Activated T-cell treated with anti-CD3 and anti-CD28 coated beads, Interleukin-2, amount 50 U/mL, for 24 hours (primary cell): Measurements from ENCODE around the gene TTLL5.
A peak's percentile ranks its signal among the peaks of the same experiment; 100 is the strongest.

Experiments used
- DNase-seq: peaks from one replicate; pipeline ENCODE4 v3.0.0-alpha.2; 2020
- H3K27ac Mint-ChIP-seq: 2 replicates; pipeline ENCODE4 v1.8.0; 2020; ENCODE audit warnings: mild to moderate bottlenecking, mixed read lengths
- H3K27me3 Mint-ChIP-seq: 2 replicates; pipeline ENCODE4 v1.8.0; 2020; ENCODE audit warnings: mixed read lengths
- H3K36me3 Mint-ChIP-seq: 2 replicates; pipeline ENCODE4 v1.8.0; 2020; ENCODE audit warnings: low read depth, mixed read lengths
- H3K4me1 Mint-ChIP-seq: 2 replicates; pipeline ENCODE4 v1.8.0; 2020; ENCODE audit warnings: low read depth, mixed read lengths
- H3K4me3 Mint-ChIP-seq: 2 replicates; pipeline ENCODE4 v1.8.0; 2020; ENCODE audit warnings: mild to moderate bottlenecking, moderate library complexity, mixed read lengths
- H3K9me3 Mint-ChIP-seq: 2 replicates; pipeline ENCODE4 v1.8.0; 2020; ENCODE audit warnings: mixed read lengths

The TTLL5 gene, protein sequence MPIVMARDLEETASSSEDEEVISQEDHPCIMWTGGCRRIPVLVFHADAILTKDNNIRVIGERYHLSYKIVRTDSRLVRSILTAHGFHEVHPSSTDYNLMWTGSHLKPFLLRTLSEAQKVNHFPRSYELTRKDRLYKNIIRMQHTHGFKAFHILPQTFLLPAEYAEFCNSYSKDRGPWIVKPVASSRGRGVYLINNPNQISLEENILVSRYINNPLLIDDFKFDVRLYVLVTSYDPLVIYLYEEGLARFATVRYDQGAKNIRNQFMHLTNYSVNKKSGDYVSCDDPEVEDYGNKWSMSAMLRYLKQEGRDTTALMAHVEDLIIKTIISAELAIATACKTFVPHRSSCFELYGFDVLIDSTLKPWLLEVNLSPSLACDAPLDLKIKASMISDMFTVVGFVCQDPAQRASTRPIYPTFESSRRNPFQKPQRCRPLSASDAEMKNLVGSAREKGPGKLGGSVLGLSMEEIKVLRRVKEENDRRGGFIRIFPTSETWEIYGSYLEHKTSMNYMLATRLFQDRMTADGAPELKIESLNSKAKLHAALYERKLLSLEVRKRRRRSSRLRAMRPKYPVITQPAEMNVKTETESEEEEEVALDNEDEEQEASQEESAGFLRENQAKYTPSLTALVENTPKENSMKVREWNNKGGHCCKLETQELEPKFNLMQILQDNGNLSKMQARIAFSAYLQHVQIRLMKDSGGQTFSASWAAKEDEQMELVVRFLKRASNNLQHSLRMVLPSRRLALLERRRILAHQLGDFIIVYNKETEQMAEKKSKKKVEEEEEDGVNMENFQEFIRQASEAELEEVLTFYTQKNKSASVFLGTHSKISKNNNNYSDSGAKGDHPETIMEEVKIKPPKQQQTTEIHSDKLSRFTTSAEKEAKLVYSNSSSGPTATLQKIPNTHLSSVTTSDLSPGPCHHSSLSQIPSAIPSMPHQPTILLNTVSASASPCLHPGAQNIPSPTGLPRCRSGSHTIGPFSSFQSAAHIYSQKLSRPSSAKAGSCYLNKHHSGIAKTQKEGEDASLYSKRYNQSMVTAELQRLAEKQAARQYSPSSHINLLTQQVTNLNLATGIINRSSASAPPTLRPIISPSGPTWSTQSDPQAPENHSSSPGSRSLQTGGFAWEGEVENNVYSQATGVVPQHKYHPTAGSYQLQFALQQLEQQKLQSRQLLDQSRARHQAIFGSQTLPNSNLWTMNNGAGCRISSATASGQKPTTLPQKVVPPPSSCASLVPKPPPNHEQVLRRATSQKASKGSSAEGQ (N-terminal part only)

DNA sequence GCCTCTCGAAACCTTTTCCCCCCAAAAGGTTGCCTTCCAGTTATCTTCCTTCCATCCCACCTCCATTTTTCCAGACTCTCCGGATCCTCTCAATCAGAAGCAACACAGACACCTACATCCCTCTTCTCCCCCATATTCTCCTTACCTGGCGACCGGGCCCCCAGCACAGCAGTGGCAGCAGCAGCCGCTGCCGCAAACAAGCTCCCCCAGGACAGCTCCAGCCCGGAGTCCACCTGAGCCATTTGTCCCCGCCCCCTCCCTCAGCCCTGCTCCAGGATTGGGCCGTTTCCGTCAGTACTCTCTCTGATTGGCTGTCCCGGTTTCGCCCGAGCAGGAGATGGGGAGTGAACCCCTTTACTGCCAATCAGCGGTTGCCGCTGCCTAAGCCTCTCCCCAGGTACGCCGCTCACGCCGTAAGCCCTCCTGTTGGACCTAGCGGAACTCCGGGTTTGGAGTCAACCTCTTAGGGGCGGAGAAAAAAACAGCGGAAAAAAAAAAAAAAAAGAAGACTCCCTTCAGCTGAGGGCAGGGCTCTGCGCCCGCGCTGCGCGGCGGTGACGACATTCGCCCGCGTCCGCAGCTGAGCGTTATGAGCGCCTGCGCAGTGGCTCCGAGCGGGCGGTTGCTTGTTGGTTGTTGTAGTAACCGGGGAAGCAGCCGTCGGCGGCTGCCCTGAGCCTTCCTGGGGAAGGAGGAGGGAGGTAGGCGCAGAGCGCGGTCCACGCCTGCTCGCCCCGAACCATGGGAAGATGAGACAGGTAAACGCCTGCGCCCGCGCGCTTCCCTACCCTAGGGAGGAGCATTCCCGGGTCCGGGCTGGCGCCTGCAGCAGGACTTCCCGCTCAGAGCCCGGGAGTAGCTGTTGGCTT lies at the start of gene TTLL5, which contains the start of gene ERG28:
TTLL5 (plus strand) TSS at position 617 of the 869 bp plus-strand sequence. CDS start 1,904 bp downstream, outside the sequence.
ERG28 (minus strand) TSS at position 247 of the 869 bp plus-strand sequence. CDS start 3,374 bp downstream, outside the sequence.
- Mint-ChIP-seq H3K4me3 (peak within 1 kb of the TSS; percentile 92), H3K27ac (peak within 1 kb of the TSS; percentile 96), H3K4me1 (peaks cover 35% of the 10 kb centered on the region), H3K9me3 (no peaks in the 10 kb centered on the region), H3K27me3 (no peaks in the 10 kb centered on the region), H3K36me3 (peaks cover 38% of the 10 kb centered on the region)
- peak; percentile 97 for DNase-seq

DNA sequence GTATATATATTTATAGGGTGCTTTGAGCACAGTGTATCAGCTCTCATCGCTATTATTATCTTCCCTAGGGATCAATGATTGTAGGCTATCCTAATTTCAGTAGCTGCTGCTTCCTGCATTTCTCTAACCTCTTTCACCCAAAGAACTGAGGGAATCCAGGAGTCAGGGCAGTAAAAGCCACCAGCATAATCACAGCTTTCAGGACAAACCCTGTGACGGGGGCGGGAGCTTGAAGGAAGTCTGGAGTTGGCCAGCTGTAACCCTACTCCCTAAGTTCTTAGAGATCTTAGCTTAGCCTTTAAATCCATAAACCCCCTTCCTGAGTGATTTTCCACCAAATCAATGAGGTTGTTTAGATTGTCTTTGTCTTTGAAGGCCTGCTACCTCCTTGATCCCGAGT lies 48.9 kb upstream of the TTLL5 start:
- H3K27ac Mint-ChIP-seq: no peak overlapping the region
- peaks cover 3% of the 10 kb centered on the region for H3K9me3 Mint-ChIP-seq
- H3K36me3 Mint-ChIP-seq: peaks cover 5% of the 10 kb centered on the region
- no peak for DNase-seq
- H3K27me3 Mint-ChIP-seq: no peaks in the 10 kb centered on the region
- H3K4me3 Mint-ChIP-seq: no peak overlapping the region
- peaks cover 3% of the 10 kb centered on the region for H3K4me1 Mint-ChIP-seq

DNA sequence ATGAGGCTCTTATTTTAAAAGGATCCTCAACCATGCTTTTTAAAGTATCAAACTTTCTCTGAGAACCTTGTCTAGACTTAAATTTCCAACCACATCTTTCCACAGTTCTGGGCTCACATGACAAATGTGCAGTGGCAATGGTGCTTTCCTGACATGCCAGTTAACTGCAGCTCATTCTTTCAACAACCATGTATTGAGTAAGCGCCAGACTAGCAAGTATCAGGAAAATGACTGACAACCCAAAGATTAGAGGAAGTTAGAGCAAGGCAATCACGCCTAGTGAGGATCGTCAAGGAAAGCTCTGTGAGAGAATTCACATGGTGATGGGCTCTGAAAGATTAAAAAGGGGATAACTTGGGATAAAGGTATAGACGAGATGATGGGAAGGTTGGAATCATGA lies 46.9 kb upstream of the TTLL5 start:
- no peak overlapping the region for H3K4me3 Mint-ChIP-seq

DNA sequence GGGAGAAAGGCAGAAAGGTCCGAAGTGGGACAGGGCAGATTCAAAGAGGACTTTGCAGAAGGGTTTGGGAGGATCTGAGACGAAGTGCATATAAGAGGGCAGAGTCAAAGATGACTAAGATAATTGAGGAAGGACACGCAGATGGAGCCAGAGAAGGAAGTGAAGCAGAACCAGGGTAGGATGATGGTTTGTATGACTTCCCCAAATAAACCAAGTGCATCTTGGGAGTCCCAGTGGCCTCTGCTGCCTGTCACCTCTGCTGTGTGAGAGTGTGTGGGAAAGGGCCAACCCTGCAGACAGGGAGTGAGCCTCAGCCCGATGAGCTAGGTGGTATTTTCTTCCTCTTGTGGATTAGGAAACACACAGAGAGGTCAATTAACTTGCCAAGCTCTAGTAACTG lies 45.8 kb upstream of the TTLL5 start:
- Mint-ChIP-seq H3K4me3 (no peak overlapping the region), H3K27me3 (no peaks in the 10 kb centered on the region), H3K27ac (no peak overlapping the region), H3K4me1 (peaks cover 3% of the 10 kb centered on the region), H3K9me3 (peaks cover 3% of the 10 kb centered on the region), H3K36me3 (no peaks in the 10 kb centered on the region)
- DNase-seq: no peak

More for the DNA sequence above, 46.9 kb upstream of the TTLL5 start:
- no peak for DNase-seq
- H3K4me1 Mint-ChIP-seq: peaks cover 3% of the 10 kb centered on the region
- H3K27me3 Mint-ChIP-seq: no peaks in the 10 kb centered on the region
- H3K27ac Mint-ChIP-seq: no peak overlapping the region
- H3K9me3 Mint-ChIP-seq: peaks cover 3% of the 10 kb centered on the region
- H3K36me3 Mint-ChIP-seq: no peaks in the 10 kb centered on the region

DNA sequence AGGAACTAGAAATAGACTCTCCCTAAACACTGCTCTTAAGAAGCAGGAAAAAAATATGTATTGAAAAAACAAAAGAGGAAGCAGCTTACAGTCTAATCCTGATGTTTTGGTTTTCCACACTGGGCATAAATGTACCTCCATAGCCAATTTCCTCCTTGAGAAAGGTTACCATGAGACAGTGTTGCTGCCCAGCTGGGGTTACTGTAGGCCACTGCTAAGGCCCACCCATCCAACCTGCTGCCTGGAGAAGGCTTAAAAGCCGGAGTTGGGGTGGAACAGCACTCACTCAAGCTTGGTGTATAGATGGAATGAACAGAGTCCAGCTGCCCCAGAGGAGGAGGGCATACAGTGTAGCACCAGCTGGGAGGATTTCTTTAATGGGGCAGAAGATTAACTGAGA lies 41.5 kb upstream of the TTLL5 start:
- Mint-ChIP-seq H3K4me1 (no peaks in the 10 kb centered on the region), H3K27ac (no peak overlapping the region), H3K27me3 (no peaks in the 10 kb centered on the region), H3K9me3 (no peaks in the 10 kb centered on the region), H3K36me3 (no peaks in the 10 kb centered on the region), H3K4me3 (no peak overlapping the region)
- DNase-seq: no peak

DNA sequence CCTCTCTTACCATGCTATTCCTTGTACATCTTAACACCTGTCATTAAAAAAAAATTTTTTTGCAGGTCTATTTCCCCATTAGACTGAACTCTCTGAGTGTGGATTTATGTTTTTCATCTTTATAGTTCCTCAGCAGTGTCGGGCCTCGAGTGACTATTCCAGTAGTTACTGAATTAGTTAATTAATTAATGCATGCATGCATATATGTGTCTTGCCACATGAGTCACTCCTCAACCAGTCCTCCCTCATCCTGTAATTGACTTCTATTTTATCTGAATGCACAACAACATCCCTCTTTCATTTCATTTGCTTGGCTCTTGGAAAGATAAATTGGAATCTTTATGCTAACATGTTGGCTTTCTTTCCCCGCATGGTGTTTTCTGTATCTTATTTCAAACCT lies 36.0 kb upstream of the TTLL5 start:
- H3K36me3 Mint-ChIP-seq: no peaks in the 10 kb centered on the region
- no peak overlapping the region for H3K27ac Mint-ChIP-seq
- H3K27me3 Mint-ChIP-seq: no peaks in the 10 kb centered on the region
- no peak for DNase-seq
- no peaks in the 10 kb centered on the region for H3K4me1 Mint-ChIP-seq
- no peak overlapping the region for H3K4me3 Mint-ChIP-seq
- no peaks in the 10 kb centered on the region for H3K9me3 Mint-ChIP-seq

DNA sequence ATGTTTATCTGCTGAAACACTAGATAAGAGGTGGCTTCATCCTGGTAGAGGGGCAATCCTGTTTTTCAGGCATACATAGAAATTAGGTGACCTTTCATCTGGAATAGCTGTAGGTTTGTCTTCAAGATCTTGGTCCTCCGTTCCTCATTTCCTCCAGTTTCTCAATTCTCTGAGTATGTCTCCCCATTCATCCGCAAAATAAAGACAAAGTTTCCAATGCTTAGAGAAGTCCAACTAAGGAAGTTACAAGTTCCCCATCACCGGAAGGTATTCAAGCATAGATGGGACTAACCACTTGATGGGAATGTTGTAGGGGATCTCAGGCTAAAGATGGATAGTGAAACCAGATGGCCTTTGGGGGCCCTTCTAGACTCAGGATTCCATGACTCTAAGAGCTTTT lies 34.6 kb upstream of the TTLL5 start:
- no peaks in the 10 kb centered on the region for H3K9me3 Mint-ChIP-seq
- H3K36me3 Mint-ChIP-seq: no peaks in the 10 kb centered on the region
- no peak for DNase-seq
- no peak overlapping the region for H3K27ac Mint-ChIP-seq
- H3K4me1 Mint-ChIP-seq: no peaks in the 10 kb centered on the region
- H3K4me3 Mint-ChIP-seq: no peak overlapping the region
- no peaks in the 10 kb centered on the region for H3K27me3 Mint-ChIP-seq

DNA sequence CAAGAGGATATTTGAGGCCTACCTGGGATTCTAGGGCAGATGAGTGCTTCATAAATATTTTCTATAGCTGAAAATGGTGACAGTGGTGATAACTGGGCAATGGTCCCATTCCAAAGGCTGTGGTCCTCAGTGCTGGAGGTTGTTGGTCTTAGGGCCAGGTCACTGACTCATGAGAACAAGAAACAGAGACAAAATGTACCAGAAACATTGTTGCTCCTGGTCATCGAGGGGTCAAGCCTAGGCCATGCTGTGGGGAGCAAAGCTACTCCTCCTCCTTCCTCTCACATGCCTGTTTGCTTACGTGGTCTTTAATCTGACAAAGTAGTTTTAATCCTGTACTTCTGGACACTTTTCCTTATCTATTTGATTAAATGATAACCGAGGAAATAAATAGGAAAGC lies 34.2 kb upstream of the TTLL5 start:
- no peak overlapping the region for H3K27ac Mint-ChIP-seq
- H3K9me3 Mint-ChIP-seq: no peaks in the 10 kb centered on the region
- no peaks in the 10 kb centered on the region for H3K36me3 Mint-ChIP-seq
- no peaks in the 10 kb centered on the region for H3K4me1 Mint-ChIP-seq
- no peaks in the 10 kb centered on the region for H3K27me3 Mint-ChIP-seq
- H3K4me3 Mint-ChIP-seq: no peak overlapping the region
- DNase-seq: no peak

DNA sequence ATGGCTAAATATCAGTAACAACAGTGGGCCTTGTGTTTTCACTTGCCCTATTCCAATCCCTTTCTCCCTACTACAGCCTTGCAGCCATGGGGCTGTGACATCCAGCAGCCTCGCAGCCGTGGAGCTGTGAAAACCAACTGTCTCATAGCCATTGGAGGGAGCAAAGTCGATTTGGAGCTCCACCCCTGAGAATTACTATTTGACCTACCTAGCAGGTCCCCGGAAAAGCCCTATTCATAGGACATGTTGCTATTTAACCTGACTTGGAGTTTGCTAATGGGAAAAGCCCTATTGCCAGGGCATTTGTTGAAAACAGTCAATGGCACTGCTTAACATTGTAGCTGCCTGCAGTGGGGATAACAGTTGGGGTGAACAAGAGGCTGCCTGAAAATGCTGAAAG lies 33.6 kb upstream of the TTLL5 start:
- Mint-ChIP-seq H3K4me3 (no peak overlapping the region), H3K36me3 (no peaks in the 10 kb centered on the region), H3K27ac (no peak overlapping the region), H3K9me3 (no peaks in the 10 kb centered on the region), H3K27me3 (no peaks in the 10 kb centered on the region), H3K4me1 (no peaks in the 10 kb centered on the region)
- DNase-seq: no peak

DNA sequence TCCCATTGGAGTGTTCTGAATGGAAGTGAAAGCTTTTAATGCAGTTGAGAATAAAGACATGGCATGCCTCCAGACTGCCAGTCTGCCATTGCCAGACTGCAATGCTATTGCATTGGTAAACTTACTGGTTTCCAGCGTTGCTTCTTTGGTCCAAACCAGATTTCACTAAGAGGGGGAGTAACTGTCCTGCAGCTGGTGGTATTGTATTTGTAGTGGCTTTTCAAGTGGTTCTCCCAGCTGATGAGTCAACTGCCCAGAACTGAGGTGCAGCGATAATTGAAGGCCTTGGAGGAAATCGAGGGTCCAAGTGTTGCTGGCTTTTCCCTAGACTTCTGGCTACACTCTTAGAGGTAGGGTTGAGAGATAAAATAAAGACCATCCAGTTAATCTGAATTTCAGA lies 32.2 kb upstream of the TTLL5 start:
- Mint-ChIP-seq H3K36me3 (no peaks in the 10 kb centered on the region), H3K27me3 (no peaks in the 10 kb centered on the region), H3K9me3 (no peaks in the 10 kb centered on the region), H3K27ac (no peak overlapping the region), H3K4me1 (no peaks in the 10 kb centered on the region), H3K4me3 (no peak overlapping the region)
- no peak for DNase-seq

DNA sequence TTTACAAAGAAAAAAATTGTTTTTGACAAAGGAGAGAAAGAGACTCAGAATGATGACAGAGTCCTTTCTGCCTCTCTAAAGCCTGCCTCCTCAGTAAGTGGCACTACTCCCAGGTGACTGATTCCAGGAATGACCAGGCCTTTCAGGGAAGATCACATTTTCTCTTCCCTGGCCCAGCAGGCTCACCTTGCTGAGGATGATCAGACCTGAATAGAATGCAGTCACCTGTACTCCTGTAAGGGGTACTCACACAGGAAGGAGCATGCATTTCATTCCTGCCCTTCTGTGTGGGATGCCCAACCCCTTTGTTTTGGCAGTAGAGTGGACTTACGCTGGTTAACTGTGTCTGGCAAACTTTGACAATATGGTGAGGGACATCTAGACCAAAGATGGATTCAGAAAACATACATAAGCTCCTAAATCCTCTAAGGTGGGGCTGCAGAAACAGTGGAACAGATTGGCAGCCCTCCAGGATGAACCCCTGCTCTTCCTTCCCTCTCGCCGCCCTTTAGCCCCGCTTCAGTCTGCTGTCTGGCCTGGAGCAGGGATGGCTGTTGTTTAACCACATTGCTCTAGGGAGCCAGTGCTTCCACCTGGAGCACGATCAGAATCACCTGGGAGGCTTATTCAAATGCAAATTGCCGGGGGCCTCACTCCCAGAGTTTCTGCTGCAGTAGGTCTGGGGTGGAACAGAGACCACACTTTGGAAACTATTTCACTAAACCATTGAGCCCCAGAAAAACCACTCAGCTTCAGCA lies 30.2 kb upstream of the TTLL5 start:
- H3K36me3 Mint-ChIP-seq: peaks cover 6% of the 10 kb centered on the region
- H3K4me1 Mint-ChIP-seq: no peaks in the 10 kb centered on the region
- no peak overlapping the region for H3K27ac Mint-ChIP-seq
- H3K4me3 Mint-ChIP-seq: no peak overlapping the region
- no peaks in the 10 kb centered on the region for H3K27me3 Mint-ChIP-seq
- no peaks in the 10 kb centered on the region for H3K9me3 Mint-ChIP-seq
- no peak for DNase-seq

DNA sequence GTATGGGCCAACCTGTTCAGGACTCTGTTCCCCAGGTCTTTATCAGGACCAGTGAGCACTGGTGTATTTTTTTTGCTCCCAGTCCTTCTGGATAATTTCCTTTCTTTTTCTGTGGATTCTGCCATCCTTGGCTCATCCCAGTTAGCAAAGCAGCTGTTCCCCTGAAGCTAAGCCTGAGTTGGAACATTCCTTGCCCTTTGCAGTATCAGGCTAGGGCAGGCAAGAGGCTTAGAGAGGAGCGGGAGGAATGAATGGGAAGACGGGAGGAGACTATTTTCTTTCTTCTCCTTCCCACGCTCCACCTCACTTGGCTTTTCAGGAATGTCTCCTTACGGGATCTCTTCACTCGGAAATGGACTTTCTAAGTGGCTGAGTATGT lies 29.6 kb upstream of the TTLL5 start:
- no peaks in the 10 kb centered on the region for H3K4me1 Mint-ChIP-seq
- no peaks in the 10 kb centered on the region for H3K9me3 Mint-ChIP-seq
- peaks cover 6% of the 10 kb centered on the region for H3K36me3 Mint-ChIP-seq
- no peaks in the 10 kb centered on the region for H3K27me3 Mint-ChIP-seq
- H3K4me3 Mint-ChIP-seq: no peak overlapping the region
- no peak for DNase-seq
- H3K27ac Mint-ChIP-seq: no peak overlapping the region

DNA sequence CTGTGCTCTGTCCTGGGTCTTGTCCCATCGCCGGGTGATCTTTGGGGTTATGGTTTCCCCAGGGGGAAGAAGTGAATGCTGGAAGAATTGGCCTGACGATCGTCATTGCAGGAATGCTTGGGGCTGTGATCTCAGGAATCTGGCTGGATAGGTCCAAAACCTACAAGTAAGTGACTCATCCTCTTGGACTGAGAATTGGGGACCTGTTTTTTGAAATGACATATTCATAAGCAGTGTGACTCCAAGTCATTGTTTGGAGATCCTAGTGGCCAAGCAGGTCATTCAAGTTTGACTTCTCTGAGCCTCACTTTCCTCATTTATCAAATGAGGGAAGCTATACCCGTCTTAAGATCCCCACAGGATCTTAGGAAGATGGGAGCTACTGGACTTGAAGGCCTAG lies 26.2 kb upstream of the TTLL5 start:
- Mint-ChIP-seq H3K4me3 (no peak overlapping the region), H3K4me1 (no peaks in the 10 kb centered on the region), H3K9me3 (no peaks in the 10 kb centered on the region), H3K27ac (no peak overlapping the region), H3K36me3 (peaks cover 14% of the 10 kb centered on the region), H3K27me3 (no peaks in the 10 kb centered on the region)
- DNase-seq: no peak
